T-helper 1 cell treated with Interleukin-12 subunit alpha and Interleukin-12 subunit beta and Interleukin-4 antibody, amounts not matched to agents 30 μg/mL and 1 μg/mL, for 36 hours (primary cell): Measurements from ENCODE around the gene AFP.

ENCODE experiments used
- H3K27ac Mint-ChIP-seq: one replicate; pipeline ENCODE4 v1.8.0; 2021; ENCODE audit warnings: mild to moderate bottlenecking, mixed read lengths
- H3K27me3 Mint-ChIP-seq: one replicate; pipeline ENCODE4 v1.8.0; 2021; ENCODE audit warnings: low read depth, mixed read lengths
- H3K36me3 Mint-ChIP-seq: one replicate; pipeline ENCODE4 v1.8.0; 2021; ENCODE audit warnings: low read depth, mixed read lengths
- H3K4me1 Mint-ChIP-seq: one replicate; pipeline ENCODE4 v1.8.0; 2021; ENCODE audit warnings: low read depth, mixed read lengths
- H3K4me3 Mint-ChIP-seq: one replicate; pipeline ENCODE4 v1.8.0; 2021; ENCODE audit warnings: mild to moderate bottlenecking, moderate library complexity, mixed read lengths
- H3K9me3 Mint-ChIP-seq: one replicate; pipeline ENCODE4 v1.8.0; 2021; ENCODE audit warnings: mixed read lengths

AFP gene

GRCh38 chr4:73409012-73409862 is 26.8 kb upstream of the AFP start:
- Mint-ChIP-seq H3K27ac (no peak overlapping the region), H3K4me3 (no peak overlapping the region), H3K4me1 (no peaks in the 10 kb centered on the region), H3K9me3 (no peaks in the 10 kb centered on the region), H3K36me3 (no peaks in the 10 kb centered on the region), H3K27me3 (no peaks in the 10 kb centered on the region)

- Mint-ChIP-seq H3K4me1 (no peaks in the 10 kb centered on the region), H3K9me3 (no peaks in the 10 kb centered on the region), H3K36me3 (no peaks in the 10 kb centered on the region), H3K27me3 (no peaks in the 10 kb centered on the region), H3K4me3 (no peak overlapping the region), H3K27ac (no peak overlapping the region)
Measured at GRCh38 chr4:73409978-73410548, 26.0 kb upstream of the AFP start.

- Mint-ChIP-seq H3K9me3 (no peaks in the 10 kb centered on the region), H3K36me3 (no peaks in the 10 kb centered on the region), H3K27me3 (no peaks in the 10 kb centered on the region), H3K4me3 (no peak overlapping the region), H3K27ac (no peak overlapping the region), H3K4me1 (no peaks in the 10 kb centered on the region)
Measured at GRCh38 chr4:73410916-73411730, 24.9 kb upstream of the AFP start.

- H3K4me3 Mint-ChIP-seq: no peak overlapping the region
- no peaks in the 10 kb centered on the region for H3K9me3 Mint-ChIP-seq
- H3K36me3 Mint-ChIP-seq: no peaks in the 10 kb centered on the region
- no peaks in the 10 kb centered on the region for H3K27me3 Mint-ChIP-seq
- no peak overlapping the region for H3K27ac Mint-ChIP-seq
- no peaks in the 10 kb centered on the region for H3K4me1 Mint-ChIP-seq
Measured at GRCh38 chr4:73411731-73412414, 24.1 kb upstream of the AFP start.

GRCh38 chr4:73413294-73413755 is 22.7 kb upstream of the AFP start:
- H3K27me3 Mint-ChIP-seq: no peaks in the 10 kb centered on the region
- no peak overlapping the region for H3K4me3 Mint-ChIP-seq
- H3K36me3 Mint-ChIP-seq: no peaks in the 10 kb centered on the region
- no peaks in the 10 kb centered on the region for H3K4me1 Mint-ChIP-seq
- H3K27ac Mint-ChIP-seq: no peak overlapping the region
- no peaks in the 10 kb centered on the region for H3K9me3 Mint-ChIP-seq

GRCh38 chr4:73414936-73415271 is 21.1 kb upstream of the AFP start:
- H3K4me3 Mint-ChIP-seq: no peak overlapping the region
- H3K36me3 Mint-ChIP-seq: no peaks in the 10 kb centered on the region
- no peaks in the 10 kb centered on the region for H3K9me3 Mint-ChIP-seq
- no peak overlapping the region for H3K27ac Mint-ChIP-seq
- no peaks in the 10 kb centered on the region for H3K27me3 Mint-ChIP-seq
- H3K4me1 Mint-ChIP-seq: no peaks in the 10 kb centered on the region

- no peaks in the 10 kb centered on the region for H3K9me3 Mint-ChIP-seq
- H3K4me3 Mint-ChIP-seq: no peak overlapping the region
- H3K4me1 Mint-ChIP-seq: no peaks in the 10 kb centered on the region
Measured at GRCh38 chr4:73415807-73416238, 20.2 kb upstream of the AFP start.

GRCh38 chr4:73416423-73417087 is 19.5 kb upstream of the AFP start:
- Mint-ChIP-seq H3K4me1 (no peaks in the 10 kb centered on the region), H3K27ac (no peak overlapping the region), H3K27me3 (no peaks in the 10 kb centered on the region), H3K36me3 (no peaks in the 10 kb centered on the region), H3K4me3 (no peak overlapping the region), H3K9me3 (no peaks in the 10 kb centered on the region)

More at GRCh38 chr4:73415807-73416238, 20.2 kb upstream of the AFP start:
- H3K36me3 Mint-ChIP-seq: no peaks in the 10 kb centered on the region
- no peaks in the 10 kb centered on the region for H3K27me3 Mint-ChIP-seq
- no peak overlapping the region for H3K27ac Mint-ChIP-seq

- Mint-ChIP-seq H3K27me3 (no peaks in the 10 kb centered on the region), H3K9me3 (no peaks in the 10 kb centered on the region), H3K27ac (no peak overlapping the region), H3K4me3 (no peak overlapping the region), H3K36me3 (no peaks in the 10 kb centered on the region), H3K4me1 (no peaks in the 10 kb centered on the region)
Measured at GRCh38 chr4:73417342-73417741, 18.7 kb upstream of the AFP start.

GRCh38 chr4:73417973-73418372 is 18.0 kb upstream of the AFP start:
- Mint-ChIP-seq H3K4me3 (no peak overlapping the region), H3K9me3 (no peaks in the 10 kb centered on the region), H3K27ac (no peak overlapping the region), H3K4me1 (no peaks in the 10 kb centered on the region), H3K36me3 (no peaks in the 10 kb centered on the region), H3K27me3 (no peaks in the 10 kb centered on the region)

- no peaks in the 10 kb centered on the region for H3K9me3 Mint-ChIP-seq
- no peaks in the 10 kb centered on the region for H3K36me3 Mint-ChIP-seq
- no peak overlapping the region for H3K27ac Mint-ChIP-seq
- no peaks in the 10 kb centered on the region for H3K4me1 Mint-ChIP-seq
- no peaks in the 10 kb centered on the region for H3K27me3 Mint-ChIP-seq
- H3K4me3 Mint-ChIP-seq: no peak overlapping the region
Measured at GRCh38 chr4:73418677-73419076, 17.3 kb upstream of the AFP start.

- Mint-ChIP-seq H3K9me3 (no peaks in the 10 kb centered on the region), H3K4me3 (no peak overlapping the region), H3K27me3 (no peaks in the 10 kb centered on the region), H3K36me3 (no peaks in the 10 kb centered on the region), H3K27ac (no peak overlapping the region), H3K4me1 (no peaks in the 10 kb centered on the region)
Measured at GRCh38 chr4:73419106-73420038, 16.6 kb upstream of the AFP start.

- H3K27me3 Mint-ChIP-seq: no peaks in the 10 kb centered on the region
- H3K4me3 Mint-ChIP-seq: no peak overlapping the region
- H3K4me1 Mint-ChIP-seq: no peaks in the 10 kb centered on the region
- no peaks in the 10 kb centered on the region for H3K36me3 Mint-ChIP-seq
- H3K27ac Mint-ChIP-seq: no peak overlapping the region
- H3K9me3 Mint-ChIP-seq: no peaks in the 10 kb centered on the region
Measured at GRCh38 chr4:73420615-73421014, 15.4 kb upstream of the AFP start.
